GM18870 (cell line): ENCODE results near the gene JAKMIP3.
"Not testable (repeated sequence)": the region's sequence is repeated elsewhere in the genome, so short reads cannot be mapped to it uniquely, and the experiment has no call there.

Experiments
- ATAC-seq: cut with Tn5 transposase; IDR thresholded peaks from one replicate; pipeline ENCODE4 v1.9.1; 2021; ENCODE audit warnings: moderate library complexity; ENCODE audit not compliant: unreplicated experiment

JAKMIP3 gene

GRCh38 chr10:132064082-132064755 lies 1.5 kb upstream of the JAKMIP3 start:
- ATAC-seq, result no peak

DNA sequence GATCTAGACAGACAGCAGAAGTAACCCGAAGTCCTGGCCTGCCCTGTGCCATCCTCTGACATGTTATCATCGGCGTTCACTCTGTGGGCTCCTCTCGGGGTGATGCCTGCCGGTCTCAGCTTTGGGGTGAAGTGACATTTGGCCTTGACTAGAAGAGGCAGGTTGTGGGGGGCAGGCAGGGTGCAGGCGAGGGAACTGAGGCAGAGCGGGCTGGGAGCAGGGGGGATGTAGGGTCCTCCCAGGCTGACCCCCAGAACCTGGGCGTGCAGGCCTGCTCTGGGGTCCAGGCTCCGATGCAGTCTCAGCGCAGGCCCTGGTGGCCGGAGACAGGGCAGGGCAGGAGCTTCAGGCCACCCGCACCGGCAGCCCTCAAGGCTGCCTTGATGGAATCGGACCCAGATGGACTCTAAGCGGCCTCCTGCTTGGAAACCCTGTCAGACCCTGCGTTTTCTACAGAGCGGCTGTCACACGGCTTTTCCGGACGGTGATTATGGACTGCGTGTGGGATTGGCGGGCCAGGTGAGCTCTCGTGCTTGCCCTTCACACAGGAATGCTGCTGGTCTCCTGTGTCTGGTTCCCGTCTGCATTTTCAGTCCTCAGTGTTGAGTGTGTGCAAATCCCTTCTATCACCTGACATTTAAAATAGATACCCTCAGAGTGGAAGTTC lies 842 bp upstream of the JAKMIP3 start:
- no peak for ATAC-seq

DNA sequence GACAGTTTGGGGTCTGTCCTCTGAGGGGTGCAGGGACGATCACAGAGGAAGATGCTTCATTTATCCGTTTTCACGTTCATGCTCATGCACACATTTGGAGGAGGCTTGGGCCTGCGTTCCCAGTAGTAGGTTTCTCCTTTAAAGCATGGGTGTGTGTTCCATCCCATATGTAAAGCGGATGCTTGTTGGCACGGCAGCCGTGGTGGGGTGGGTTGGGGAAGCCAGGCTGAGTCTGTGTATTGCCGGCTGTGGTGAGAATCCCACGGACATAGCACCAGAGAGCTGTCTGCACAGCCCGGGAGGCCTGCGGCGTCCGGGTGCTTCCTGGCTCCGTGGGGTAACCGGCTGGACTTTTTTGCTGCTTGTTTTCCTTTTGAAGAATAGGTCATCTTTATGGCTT lies 440 bp downstream of the JAKMIP3 start:
- no peak for ATAC-seq

- ATAC-seq, result no peak
Measured at GRCh38 chr10:132066812-132067211, 1.1 kb downstream of the JAKMIP3 start.

GRCh38 chr10:132068431-132069121 lies 2.8 kb downstream of the JAKMIP3 start:
- ATAC-seq, result no peak

GRCh38 chr10:132069122-132069848 lies 3.5 kb downstream of the JAKMIP3 start:
- no peak for ATAC-seq

- no peak for ATAC-seq
Measured at GRCh38 chr10:132069849-132070182, 4.1 kb downstream of the JAKMIP3 start.

DNA sequence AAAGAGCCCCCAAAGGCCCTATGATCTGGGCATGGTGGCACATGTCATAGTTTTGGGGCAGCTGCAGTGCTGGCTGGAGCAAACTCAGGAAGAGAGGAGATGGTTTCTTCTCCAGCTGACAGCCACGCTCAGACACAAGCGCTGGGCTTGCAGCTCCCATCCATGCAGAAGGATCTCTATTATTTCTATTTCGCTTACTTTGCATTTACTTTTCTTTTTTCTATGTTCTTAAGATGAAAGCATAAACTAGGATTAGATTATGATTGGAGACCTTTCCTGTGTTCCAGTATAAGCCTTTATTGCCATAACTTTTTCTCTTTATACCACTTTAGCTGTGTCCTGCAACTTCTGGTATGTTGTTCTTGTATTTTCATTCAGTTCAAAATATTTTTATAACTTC lies 5.0 kb downstream of the JAKMIP3 start:
- ATAC-seq, result no peak

- no peak for ATAC-seq
Measured at GRCh38 chr10:132071667-132072066, 5.9 kb downstream of the JAKMIP3 start.

DNA sequence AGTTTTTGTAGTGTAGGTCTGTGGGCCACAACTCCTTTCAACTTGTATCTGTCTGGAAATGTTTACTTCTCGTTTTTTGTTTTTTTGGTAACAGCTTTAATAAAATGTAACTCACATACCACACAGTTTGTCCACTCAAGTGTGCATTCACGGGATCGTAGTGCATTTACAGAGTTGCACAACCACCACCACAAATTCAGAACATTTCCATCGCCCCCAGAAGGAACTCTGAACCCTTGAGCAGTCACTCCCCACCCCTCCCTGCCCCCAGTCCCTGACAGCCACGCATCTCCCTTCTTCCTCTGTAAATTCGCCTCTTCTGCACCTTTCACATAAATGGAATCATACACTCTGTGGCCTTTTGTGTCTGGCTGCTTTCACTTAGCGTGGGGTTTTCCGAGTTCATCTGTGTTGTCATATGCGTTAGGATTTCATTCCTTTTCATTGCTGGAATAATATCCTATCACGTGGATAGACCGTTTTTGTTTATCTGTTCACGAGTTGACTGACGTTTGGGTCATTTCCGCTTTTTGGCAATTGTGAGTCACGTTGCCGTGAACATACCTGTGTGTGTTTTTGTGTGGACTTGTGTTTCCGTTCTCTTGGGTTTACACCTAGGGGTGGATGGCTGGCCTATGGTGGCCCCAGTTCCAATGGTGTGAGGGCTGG lies 10.3 kb downstream of the JAKMIP3 start:
- no peak for ATAC-seq

GRCh38 chr10:132076578-132077081 lies 10.9 kb downstream of the JAKMIP3 start:
- no peak for ATAC-seq

- ATAC-seq, result no peak
Measured at GRCh38 chr10:132077091-132077490, 11.3 kb downstream of the JAKMIP3 start.

DNA sequence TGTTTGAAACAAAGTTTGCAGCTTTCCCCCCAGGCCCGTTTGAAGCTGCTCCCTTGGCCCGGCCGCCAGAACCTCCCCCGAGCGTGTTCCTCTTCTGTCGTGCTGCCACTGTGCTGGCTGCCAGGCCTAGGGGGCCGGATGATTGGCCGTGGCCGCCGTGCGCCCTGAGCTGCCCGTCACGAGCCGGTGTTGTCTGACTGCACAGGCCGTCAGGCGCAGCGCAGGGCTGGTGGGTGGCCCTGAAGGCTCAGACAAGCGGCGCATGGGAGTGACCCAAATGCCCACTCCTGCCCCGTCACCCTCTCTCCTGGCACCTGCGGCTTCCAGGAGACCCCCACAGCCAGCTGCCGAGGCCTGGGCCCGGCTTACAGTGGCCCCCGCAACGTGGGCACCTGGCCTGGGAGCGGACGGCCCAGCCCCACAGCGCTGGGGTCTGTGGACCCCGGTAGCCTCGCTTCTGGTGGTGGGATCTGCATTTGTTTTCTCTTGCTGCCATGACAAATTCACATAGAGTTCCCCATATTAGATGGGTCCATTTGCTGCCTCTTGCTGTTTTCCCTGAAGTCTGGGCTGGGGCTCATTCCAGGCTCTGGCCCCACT lies 13.1 kb downstream of the JAKMIP3 start:
- no peak for ATAC-seq

GRCh38 chr10:132084384-132084783 lies 18.6 kb downstream of the JAKMIP3 start:
- ATAC-seq, result not testable (repeated sequence)

- not testable (repeated sequence) for ATAC-seq
Measured at GRCh38 chr10:132093236-132093635, 27.5 kb downstream of the JAKMIP3 start.

DNA sequence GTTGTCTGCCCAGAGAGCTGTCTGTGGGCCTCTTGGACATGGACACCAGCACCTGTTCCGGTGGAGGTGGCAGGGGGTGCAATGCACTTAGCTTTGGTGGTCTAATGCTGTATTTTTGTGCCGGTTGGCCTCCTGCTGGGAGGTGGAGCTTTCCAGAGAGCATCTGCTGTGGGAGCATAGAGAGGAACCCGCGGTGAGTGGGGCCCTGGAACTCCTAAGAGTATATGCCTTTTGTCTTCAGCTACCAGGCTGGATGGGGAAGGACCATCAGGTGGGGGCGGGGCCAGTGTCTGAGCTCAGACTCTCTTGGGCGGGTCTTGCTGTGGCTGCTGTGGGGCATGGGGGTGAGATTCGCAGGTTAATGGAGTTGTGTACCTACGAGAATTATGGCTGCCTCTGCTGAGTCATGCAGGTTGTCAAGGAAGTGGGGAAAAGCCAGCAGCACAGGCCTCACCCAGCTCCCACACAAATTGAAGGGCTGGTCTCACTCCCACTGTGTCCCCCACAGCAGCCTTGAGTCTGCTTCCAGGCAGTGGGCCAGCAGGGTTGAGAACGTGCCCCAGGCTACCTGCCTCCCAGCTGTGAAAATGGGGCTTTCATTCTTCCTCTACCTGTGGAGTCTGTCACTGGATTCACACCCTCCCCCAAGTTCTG lies 29.0 kb downstream of the JAKMIP3 start:
- no peak for ATAC-seq

DNA sequence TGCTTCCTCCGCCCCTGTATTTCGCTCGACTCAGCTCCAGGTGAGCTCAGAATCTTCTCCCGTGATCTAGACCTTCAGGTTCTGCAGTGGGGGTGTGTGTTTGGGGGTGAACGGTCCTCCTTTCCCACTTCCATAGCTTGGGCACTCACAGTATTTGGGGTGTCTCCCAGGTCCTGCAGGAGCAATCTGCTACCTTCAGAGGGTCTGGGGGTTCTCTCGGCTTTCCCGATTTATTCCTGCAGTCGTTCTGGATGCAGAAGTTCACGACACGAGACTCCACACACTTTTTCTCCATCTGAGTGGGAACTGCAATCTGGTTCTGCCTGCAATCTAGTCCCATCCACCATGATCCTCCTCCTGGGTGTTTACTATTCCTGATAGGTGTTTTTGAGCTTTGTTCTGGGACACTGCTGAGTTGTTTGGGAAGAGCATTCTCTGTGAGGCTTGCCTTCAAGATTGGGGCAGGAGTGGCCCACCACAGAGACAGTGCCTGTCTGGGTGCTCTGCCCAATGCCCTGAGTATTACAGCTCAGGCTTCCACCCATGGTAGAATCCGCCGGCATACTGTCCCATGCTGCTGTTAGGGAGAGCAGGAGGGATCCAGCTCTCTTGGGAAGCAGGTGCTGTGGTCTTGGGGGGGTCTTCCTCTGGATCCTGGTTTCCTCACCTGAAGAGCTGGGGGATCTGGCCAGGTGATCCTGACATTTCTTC lies 29.8 kb downstream of the JAKMIP3 start:
- no peak for ATAC-seq

- no peak for ATAC-seq
Measured at GRCh38 chr10:132096223-132096622, 30.5 kb downstream of the JAKMIP3 start.

DNA sequence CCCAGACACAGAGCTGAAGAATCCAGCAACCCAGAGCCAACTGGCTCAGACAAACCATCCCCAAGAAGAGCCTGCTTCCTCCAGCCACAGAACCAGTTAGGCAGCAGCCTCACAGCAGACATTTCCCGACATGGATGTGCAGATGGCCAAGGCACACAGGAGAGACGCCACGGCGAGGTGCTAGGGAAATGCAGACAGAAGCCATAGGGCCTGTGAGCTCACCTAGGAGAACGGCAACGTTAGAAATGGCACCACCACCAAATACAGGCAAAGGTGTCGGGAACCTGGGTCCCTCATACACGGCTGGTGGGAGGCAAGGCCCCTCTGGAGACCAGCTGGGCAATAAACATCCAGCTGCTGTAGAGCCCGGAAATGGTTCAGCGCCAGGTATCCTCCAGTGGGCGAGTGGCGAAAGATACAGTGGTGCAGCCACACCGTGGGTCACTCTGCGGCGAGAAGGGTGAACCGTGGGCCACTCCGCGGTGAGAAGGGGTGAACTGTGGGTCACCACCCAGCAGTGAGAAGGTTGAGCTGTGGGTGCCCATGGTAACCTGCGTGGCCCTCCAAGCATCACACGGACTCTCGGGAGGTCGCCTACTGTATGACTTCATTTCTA lies 31.2 kb downstream of the JAKMIP3 start:
- no peak for ATAC-seq
